Measurements from ENCODE around the gene CEBPG. TPM values are rescaled to one million over a fixed set of nuclear protein-coding genes. Genes with fewer than 3 reads are reported as not detected.

CEBPG gene
- total and polyA plus RNA-seq, 2 donors (not counting 1 experiment from before 2014, with no cell fraction given): 12.5 to 24.2 TPM

- no peak overlapping the region for H3K4me2 ChIP-seq (replicated peaks; ENCODE audit: low read depth, low read length, poor library complexity, severe bottlenecking)
- 94% methylated on average over 10 of the region's 12 CpGs for WGBS (ENCODE audit: insufficient coverage)
Observed at GRCh38 chr19:33350538-33351309, 22.8 kb upstream of the CEBPG start.

More at GRCh38 chr19:33350538-33351309, 22.8 kb upstream of the CEBPG start:
- Mint-ChIP-seq H3K9me3 (ENCODE audit: insufficient read depth) (peaks cover 5% of the 10 kb centered on the region), H3K4me3 (no peak overlapping the region), H3K27me3 (peaks cover 22% of the 10 kb centered on the region), H3K4me1 (no peaks in the 10 kb centered on the region), H3K27ac (no peak overlapping the region)
- Histone ChIP-seq H3K79me2 (ENCODE audit: control insufficient read depth, insufficient read depth, low read length) (no peaks in the 10 kb centered on the region), H3K27ac (ENCODE audit: low read length in 2 of 2) (no peak overlapping the region), H2AFZ (ENCODE audit: insufficient read depth, low read depth, low read length, poor library complexity, severe bottlenecking) (no peak overlapping the region), H3K9ac (ENCODE audit: low read length) (no peak overlapping the region), H3K9me3 (ENCODE audit: control extremely low read depth in 1 of 3, control insufficient read depth in 2 of 3, insufficient read depth in 1 of 3, low read length in 2 of 3) (peaks cover 2 to 10% (median 3%) of the 10 kb centered on the region in 3 donors), H3K36me3 (replicated peaks in 1 of 2; ENCODE audit: control extremely low read depth in 1 of 2, control insufficient read depth in 1 of 2, extremely low read depth in 1 of 2, insufficient read depth in 2 of 2, low read length in 1 of 2) (no peaks in the 10 kb centered on the region), H3K27me3 (replicated peaks in 1 of 4; ENCODE audit: control extremely low read depth in 1 of 4, control insufficient read depth in 3 of 4, insufficient read depth in 4 of 4, low read length in 3 of 4) (peaks cover 0 to 6% (median 0%) of the 10 kb centered on the region in 4 experiments), H3K4me3 (ENCODE audit: control extremely low read depth in 1 of 5, extremely low read depth in 1 of 5, insufficient read depth in 1 of 5, low read depth in 2 of 5, low read length in 4 of 5) (no peak overlapping the region), H4K20me1 (ENCODE audit: control insufficient read depth, insufficient read depth, low read length, poor library complexity, severe bottlenecking) (no peaks in the 10 kb centered on the region), H3K4me1 (ENCODE audit: control insufficient read depth in 2 of 2, insufficient read depth in 2 of 2, low read length in 2 of 2) (no peaks in the 10 kb centered on the region)
- TF ChIP-seq CTCF (IDR thresholded peaks at IDR 0.05) (no peak), EZH2 (IDR thresholded peaks at IDR 0.05; ENCODE audit: borderline replicate concordance, insufficient read depth, low read depth, low read length, poor library complexity, severe bottlenecking) (no peak)
- ChIA-PET POLR2A (no interaction called here), CTCF (no interaction called here)
- no peak for DNase-seq
- intact Hi-C loops (cut with micrococcal nuclease): no loop called here
- ATAC-seq (ENCODE audit: low read depth): no peak

Data from B cell (primary cell).